HS-27A (cell line): ENCODE results near the gene S100A9.

Source experiments
- DNase-seq: peaks from one replicate; pipeline ENCODE4 v3.0.0-alpha.2; 2012; ENCODE audit warnings: low read depth, missing footprints

Gene S100A9

DNA sequence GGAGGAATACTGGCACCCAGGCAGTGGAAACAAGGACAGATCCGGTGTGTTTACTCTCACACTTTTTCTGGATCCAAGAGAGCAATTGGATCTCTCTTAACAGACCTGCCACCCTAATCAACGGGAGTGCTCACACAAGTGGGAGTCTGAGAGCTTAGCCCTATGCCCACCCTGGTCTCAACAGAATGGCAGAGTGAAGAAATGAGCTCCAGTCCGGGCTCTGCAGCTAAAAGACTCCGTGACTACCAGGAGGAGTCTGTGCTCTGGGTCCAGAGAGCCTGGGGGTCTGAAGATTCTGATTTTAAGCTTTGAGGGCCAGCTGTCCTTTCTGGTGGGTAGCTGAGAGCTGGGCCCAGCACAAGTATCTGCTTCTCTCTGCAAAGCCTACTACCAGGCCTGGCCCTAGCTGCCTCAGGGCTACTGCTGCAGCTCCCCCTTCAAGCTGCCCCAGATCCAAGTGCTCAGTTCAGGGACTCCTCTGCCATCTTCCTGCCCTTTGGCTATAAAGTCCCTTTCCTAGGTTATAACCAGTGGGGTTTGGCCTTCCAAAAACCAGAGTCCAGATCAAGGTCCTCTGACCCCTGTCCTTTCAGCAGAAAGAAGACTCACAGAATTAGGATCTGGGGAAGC is 3.9 kb downstream of the S100A9 start:
- DNase-seq = no peak

DNA sequence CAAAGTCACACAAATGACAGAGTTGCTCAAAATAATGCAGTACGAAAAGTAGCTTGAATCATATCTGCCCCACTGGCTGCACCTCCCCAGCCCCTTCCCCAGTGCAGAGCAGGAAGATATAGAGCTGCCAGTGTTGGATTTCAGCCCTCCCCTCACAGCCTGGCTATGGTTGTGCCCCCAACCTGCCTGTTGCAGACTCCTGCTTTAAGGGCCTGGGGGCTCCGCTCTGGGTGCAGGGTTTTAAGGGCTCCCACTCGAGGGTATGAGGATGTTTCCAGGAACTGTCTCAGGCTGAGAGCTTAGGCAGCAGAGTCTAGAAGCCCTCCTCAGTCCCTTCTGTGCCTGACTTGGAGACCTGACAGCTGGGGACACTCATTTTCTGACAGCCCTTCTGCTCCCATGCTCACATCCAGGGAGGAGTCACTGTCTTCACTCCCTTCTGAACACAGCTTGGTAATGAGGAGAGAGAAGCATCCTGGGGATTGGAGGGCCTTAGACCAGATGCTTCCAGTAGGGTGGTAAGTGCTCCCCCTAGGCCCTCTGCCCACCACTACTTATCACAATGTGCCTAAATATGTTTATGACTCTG is 4.6 kb downstream of the S100A9 start:
- no peak for DNase-seq

DNA sequence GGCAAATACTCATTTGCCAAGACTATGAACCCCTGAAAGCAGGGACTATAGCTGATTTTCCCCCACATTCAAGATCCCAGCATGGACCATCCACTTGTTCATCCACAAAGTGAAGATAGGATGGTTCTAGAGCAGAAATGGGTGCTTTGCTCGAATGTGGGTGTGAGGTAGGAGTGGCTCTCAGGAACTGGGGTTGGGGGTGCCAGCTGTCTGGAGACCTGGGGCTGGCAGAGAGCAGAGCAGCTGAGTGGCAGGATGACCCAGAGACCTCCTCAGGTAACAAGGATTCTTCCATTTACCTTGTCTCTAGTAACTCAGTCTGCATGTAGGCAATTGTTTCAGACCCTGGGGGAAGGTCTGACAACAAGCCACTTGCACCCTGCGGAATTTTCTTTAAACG is 6.0 kb downstream of the S100A9 start:
- DNase-seq = no peak

DNA sequence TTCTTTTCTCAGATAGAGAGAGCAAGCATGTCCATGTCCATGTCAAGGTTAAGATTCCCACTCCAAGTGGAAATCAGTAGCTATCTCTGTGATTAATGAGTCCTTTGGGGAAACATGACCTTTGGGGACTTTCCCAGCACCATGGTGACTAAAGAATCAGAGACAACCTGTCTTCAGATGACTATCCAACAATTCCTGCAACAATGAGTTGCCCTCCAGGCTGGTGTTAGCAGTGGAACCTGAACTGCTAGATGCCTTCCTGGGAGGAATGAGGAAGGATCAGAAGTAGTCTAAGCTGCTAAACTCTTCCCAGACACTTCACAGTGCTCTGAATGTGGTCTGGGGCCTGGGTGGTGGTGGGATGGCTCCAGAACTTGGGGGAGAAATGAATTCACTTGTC is 6.5 kb downstream of the S100A9 start:
- DNase-seq = no peak

DNA sequence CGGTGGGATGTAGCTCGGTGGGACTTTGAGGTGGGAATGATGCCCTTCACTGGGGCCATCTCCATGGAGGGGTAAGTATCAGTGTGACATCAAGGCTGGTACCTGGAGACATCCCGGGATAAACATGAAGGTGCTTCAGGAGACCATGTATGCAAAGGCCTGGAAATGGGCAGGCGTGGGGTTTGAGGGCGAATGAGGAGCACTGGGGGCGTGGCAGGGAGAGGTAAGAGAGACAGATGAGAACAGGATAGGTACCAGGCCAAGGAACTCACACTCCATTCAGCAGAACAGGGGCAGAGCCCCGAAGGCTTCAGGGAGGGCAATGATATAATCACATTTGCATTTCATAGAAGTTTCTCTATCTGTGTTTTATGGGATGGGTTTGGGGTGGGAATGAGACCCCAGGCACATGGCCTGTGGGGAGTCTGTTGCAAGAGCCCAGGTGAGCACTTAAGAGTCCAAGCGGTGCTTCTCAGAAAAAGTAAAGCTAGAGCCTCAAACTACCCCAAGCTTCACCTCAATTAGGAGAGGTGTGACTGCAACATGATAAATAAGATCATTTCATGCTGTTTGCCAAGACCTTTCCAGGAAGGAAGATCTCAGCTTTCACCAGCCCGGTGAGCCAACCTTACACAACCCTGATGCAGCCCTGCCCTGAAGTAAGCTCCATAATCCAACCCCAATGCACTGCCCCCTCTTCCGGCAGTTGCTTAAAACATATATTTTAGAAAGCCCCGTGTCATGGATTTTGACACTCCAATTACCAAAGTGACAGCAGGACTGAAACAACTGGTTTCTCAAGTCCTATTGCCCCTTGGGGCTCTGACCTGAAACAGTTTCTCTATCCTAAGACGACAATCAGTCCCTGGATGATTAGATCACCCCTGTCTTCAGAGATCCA is 7.4 kb downstream of the S100A9 start:
- no peak for DNase-seq

DNA sequence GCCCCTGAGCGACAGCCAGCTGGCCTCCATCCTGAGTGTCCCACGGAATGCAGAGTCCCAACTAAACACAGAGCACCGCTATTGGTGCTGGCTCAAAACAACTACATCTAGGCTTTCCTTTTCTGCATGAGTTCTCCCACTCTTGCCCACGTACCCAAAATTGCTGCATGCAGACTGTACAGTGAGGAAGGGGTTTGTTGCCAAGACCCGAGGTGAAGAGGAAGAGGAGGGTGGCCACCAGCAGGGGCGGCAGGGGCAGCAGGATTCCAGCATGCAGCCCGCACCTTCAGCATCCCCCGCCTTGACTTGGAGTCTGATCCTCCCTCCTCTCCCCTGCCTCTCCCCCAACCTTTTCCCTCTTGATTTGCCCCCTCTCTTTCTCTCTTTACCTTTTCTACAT is 8.0 kb downstream of the S100A9 start:
- no peak for DNase-seq

DNA sequence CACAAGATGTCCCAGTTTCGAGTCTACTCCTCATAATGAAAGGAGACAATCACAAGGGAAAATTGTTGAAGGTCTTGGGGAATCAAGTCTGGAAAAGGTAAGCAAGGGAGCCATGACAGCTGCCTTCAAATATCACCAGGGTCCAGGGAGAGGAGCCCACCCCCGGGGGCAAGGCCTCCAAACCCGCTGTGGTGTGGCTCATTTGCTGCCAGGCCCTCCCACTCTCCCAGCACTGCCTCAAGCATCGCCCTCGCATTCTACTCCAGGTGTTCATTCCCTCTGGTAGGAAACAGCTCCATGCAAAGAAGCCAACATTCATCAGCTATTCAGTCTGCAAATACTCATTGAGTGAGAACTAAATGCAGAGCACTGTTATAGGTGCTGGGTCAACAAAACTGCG is 8.6 kb downstream of the S100A9 start:
- no peak for DNase-seq

DNA sequence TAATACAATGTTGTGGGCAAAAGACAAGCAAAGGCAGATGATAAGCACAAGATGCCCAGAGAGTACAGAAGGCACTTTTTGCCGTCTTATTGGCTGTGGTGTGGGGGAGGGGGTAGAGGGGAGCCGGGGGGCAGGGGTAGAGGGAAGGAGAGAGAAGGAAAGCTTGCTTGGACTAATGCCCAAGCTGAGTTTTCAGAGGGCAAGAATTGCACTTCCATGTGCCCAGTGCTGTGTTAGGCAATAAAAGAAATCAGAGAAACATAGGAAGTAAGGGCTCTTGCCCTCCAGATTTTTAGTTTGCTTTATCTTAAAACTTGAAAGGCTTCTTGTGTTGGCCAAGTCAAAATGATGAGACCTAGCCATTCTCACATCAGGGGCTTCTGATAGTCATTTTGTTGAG is 9.4 kb downstream of the S100A9 start:
- DNase-seq = no peak

DNA sequence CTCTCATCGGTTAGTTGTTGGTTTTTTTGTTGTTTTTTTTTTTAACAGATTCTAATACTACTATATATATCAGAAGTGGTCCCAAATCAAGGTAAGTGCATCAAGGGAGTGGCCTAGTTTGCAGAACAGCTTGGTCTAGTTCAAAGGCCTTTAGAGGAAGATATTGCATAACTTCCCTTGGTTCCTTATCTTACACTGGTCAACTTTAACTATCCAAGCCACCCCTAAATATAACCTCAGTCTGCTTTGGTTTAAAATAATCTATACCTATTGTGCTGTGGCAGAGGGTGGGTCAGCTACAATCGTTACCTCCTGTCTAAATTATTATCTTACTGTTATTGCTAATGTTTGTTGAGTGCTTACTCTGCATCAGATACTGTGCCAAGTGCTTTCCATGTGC is 10.8 kb downstream of the S100A9 start:
- no peak for DNase-seq

DNA sequence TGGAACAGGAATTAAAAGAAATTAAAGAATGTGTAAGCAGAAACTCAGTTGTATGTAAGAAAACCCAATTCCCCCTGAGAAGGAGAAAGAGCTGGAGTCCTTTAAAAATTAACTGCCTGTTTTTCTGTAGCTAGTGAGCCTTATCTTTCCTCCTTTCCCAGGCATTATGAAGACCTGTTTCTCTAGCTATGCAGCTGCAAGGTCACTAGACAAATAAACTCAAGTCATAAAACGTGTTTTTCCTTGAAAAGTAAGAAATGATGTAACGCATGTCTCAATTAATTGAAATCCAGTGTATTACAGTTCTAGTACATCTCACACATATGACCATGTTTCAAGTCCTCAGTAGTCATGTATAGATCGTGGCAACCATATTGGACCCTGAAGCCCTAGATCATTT is 12.5 kb downstream of the S100A9 start:
- DNase-seq = no peak

DNA sequence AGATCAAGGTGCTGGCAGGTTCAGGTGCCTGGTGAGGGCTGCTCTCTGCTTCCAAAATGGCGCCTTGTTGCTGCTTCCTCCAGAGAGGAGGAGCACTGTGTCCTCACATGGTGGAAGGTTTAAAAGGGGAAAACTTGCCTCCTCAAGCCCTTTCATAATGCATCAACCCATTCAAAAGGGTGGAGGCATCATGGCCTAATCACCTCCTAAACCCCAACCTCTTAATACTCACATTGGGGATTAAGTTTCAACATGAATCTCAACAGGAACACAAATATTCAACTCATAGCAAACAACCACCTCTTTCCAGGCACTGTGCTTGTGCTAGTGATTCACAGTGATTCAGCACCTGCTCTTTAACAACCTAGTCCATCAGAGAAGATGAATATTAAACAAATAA is 13.6 kb downstream of the S100A9 start:
- DNase-seq = no peak

DNA sequence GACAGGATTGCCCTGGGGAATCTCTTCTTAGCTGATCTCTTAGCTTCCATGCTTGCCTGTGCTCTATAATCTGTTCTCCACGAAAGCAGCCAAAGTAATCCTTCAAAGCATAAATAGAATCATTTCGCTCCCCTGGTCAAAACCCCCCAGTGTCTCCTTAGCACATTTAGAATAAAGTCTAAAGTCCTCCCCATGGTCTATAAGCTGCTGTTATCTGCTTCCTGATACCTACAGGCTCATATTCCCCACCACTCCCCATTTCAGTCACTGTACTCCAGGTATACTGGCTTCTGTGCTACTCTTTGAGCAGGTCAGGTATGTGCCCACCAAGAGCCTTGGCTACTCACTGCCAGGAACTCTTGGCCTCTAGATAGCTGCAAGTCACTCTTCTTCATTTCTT is 14.9 kb downstream of the S100A9 start:
- DNase-seq = no peak

DNA sequence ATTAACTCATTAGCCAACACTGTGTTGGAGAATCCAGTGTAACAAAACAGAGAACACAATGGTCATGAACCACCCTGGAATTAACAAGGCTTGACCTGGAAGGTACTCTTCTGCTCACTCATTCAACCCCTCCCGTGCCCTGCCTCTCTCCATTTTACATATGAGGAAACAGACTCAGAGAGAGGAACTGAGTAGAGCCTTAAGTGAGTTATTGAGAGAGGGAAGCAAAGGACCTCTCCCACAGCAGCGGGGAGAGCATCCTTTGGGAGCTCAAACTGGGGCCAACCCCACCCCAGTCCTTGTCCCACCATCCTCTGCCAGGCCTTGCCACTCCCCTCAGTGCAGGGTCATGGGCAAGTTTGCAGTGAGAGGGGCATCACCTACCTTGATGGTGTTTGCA is 16.4 kb downstream of the S100A9 start:
- DNase-seq = no peak

DNA sequence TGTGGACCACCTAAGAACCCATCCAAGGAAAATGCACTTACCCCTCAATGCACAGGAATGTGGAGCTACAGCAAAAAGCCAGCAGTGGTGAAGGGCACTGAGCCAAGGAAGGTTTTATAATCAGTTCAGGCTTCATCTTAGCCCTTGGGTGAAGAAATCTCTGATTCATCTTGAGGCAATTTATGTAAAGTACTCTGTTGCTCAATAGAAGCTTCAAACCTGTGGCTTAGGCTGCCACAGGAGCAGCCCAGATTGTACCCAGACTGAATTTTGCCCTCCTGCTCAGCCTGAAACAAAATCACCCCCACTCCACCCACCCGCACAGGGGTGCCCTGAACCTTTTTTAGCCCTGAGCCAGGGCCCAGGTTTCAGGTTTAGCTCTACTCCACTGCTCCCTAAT is 17.9 kb downstream of the S100A9 start, which contains the start of gene S100A12:
S100A12 (minus strand) TSS at position 111 of the 400 bp plus-strand sequence. CDS start 1,029 bp downstream, outside the sequence.
- DNase-seq = peak; percentile 5

DNA sequence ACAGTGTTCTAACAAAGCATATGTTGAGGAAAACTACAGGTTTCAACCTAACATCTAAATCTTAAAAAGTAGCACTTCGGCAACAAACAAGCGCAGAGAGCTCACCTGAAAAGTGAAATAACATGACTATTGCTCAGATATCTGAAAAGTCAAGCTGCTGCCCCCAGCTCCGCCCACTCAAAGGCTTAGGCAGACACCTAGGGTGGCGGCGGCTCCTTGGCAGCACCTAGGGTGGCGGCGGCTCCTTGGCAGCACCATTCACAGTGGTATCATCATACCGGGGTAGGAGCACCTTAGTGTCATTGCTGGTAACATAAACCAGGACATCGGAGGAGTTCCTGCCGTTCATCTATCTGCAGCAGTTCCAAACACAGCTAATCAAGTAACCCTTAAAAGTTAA is 21.9 kb downstream of the S100A9 start:
- DNase-seq = no peak

DNA sequence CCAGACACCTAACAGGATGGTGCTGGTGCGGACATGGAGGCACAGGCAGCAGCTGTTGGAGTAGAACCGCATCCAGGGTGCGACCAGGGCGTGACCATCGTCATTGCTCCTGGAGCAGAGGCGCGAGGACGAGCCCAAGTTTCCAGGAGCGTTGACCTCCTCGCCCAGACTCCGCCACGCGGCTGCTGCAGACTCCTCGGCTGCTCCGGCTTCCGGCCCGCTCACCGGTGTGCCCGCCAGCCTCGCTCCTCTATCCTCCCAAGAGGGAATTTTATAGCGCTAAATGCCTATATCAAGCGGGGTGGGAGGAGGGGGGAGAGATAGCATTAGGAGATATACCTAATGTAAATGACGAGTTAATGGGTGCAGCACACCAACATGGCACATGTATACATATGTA is 23.1 kb downstream of the S100A9 start:
- DNase-seq = no peak

DNA sequence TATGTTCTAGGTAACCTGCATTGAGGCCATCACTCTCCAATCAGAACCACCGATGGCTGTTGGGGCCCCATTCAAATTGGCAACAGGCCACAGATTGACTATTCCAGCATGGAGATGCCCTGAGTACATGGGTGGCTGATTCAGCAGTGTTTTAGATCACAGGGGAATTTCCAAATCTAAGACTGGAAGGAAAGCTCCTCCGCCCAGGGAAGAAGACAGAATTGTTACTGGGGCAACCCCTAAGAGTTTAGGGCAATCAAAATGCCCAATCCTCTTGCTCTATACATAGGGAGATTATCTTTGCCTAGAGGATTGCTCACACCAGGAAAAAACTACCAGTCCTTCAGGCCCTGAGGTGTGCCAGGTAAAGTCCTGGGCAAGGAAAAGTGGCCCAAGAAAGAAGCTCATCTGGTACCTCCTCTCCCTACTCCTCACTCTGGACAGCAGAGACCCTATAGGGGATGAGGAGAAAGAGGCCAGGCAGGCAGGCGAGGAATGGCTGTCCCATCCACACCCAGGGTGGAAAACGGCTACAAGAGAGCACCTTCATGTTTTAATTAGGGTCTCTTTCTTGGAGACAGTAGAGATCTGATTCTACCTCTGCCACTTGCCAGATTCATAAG is 27.4 kb downstream of the S100A9 start:
- DNase-seq = no peak

DNA sequence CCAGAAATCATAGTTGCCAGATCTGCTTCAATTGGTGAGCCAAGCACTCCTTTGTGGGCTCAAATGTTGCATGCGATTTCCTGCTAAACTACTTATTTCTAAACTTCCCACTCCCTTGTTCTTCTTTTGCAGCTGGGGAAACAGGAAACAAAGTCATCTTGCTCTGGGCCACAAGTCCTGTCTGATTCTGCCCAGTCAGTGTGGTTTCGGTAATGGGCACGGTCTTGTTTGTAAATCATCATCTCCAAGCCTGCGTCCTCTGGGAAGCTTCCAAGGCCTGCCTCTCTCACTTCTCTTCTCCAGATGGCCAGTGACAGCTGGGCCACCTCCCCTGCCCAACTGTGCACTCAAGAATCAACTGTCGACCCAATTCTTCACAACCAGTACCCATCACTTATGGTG is 28.8 kb downstream of the S100A9 start:
- no peak for DNase-seq

DNA sequence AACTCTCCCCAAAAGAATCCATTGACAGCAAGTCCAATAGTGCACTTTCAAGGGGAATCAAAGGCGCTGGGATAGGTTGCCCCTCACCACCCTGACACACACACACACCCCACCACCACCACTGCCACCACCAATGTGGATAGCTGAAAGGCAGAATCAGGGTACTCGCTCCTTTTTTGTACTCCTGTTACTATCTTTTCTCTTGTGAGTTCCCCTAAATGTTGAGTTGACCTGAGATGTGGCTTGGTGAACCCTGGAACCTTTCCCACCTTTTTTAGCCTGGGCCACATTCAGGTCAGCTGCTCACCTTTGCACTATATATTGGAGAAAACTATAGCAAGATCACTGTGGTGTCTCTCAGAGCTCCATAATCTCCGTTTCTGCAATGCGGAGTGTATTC is 29.3 kb downstream of the S100A9 start:
- DNase-seq = no peak

DNA sequence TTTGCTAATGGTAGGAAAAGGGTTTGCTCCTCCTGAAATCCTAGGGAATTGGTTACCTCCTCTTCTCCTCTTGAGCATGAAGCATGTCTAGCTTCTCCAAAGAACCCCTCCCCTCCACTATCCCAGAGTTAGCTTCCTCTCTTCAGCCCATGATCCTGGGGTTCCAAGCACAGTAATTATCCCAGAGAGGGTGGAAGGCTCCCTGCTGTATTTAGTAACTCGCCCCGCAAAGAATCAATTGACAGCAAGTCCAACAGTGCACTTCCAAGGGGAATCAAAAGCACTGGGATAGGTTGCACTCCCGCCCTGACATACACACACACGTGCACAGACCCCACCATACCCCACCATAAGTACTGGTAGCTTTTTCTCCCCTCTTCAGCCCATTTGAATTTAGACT is 30.1 kb downstream of the S100A9 start:
- DNase-seq = no peak

DNA sequence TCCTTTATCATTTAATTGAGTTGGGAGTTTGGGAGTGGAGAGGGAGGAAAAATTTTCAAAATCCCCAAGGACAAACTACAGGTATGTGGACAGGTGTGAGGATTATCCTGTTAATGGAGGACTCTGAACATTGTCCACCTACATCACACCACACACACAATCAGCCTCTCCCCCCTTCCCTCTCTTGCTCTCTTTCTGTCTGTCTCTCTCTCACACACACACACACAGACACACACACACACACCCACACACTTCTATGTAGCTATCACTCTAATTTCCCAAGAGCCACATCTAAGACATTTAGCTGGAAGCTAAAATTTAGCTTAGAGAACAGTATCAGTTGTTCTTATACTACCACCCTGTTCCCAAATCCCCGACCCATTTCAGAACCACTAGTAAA is 31.7 kb downstream of the S100A9 start:
- no peak for DNase-seq

DNA sequence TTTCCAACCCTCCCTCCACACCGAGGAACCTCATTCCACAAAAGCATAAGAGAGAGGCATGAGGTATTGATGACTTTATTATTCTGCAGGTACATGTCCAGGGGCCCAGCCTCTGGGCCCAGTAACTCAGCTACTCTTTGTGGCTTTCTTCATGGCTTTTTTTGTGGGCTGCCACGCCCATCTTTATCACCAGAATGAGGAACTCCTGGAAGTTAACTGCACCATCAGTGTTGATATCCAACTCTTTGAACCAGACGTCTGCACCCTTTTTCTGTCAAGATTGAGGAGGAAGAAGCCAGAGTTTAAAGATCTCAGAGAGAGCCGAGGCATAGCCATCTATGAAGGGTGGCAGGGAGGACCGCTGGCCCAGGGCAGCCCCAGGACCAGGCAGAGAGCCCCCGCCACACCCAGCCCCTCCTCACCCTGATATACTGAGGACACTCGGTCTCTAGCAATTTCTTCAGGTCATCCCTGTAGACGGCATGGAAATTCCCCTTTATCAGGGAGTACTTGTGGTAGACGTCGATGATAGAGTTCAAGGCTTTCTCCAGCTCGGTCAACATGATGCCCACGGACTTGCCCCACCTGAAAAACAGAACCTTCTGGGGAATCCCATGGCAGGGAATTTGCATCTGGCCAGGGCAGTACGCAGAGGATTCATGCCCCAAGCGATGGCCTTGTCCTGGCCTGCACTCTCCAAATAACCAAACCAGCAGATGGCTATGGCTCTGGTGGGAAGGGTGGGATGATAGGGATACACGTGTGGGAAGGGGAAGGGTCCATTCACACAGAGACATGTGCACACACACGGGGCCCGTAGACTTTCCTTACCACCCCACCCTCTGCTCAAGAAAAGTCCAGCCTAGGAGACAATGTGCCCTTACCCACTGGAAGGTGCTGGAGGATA is 32.6 kb downstream of the S100A9 start:
- DNase-seq = no peak
